ENCODE measurements around the gene SLC39A1. TPM values are rescaled to one million over a fixed set of nuclear protein-coding genes. Genes with fewer than 3 reads are reported as not detected.
"Not testable (repeated sequence)": the region's sequence is repeated elsewhere in the genome, so short reads cannot be mapped to it uniquely, and the experiment has no call there.

Gene SLC39A1
- polyA plus RNA-seq, 3 donors = 77.5 to 81.4 (median 80.6) TPM

DNA sequence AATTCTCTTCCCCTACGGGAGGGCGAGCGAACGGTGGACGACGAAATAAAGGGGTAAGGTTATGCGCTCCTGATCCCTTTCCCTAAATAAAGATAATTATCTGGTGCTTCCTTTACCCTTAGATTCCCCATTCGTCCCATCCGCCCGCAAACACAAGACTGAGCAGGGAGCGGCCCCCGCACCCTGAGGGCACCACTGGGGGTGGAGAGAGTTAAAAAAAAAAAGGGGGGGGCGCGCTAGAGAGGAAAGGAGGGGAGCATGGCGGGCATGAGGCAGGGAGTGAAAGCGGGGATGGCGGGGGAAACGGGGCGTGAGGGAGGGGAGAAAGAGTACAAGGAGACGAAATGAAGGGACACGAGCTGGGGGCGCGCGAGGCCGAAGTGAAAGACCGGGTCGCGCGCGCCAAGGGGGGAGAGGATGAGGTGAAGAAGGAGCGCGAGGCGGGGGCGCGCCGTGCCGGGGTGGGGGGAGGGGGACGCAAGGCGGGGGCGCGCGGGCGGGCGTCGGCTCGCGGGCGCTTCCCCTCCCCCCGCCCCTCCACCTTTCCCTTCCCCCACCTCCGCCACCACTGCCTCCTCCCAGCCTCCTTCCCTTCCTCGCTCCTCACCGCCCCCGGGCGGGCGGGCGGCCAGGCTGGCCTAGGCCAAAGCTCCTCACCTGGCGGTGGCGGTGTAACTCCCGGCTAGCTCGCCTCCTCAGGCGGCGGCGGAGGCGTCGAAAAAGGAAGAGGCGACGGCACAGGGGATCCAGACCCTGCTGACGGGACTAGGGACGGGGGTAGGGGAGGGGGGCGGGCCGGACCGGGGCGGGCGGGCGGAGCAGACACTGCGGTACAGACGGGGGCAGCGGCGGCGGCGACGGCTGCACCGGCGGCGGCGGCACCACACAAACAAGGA is 41.0 kb downstream of the SLC39A1 start:
- DNase-seq (ENCODE audit: extremely low read depth in 1 of 11, low read depth in 9 of 11, low spot score in 4 of 11) = peak in 4 of 11 donors; percentile 18 to 53 (median 32)

DNA sequence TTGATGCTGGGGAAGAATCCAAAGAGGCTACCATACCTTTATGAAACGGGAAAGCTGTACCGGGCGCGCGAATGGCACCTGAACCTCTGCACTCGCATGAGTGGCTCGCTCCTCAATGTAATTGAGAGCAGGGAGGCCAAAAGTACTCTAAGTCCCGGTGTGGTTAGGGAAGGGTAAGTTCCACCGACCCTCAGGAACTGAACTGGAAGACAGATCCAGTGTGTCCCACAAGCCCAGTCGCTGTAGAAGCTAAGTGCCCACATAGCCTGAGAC is 41.6 kb downstream of the SLC39A1 start:
- DNase-seq (ENCODE audit: extremely low read depth in 1 of 11, low read depth in 9 of 11, low spot score in 4 of 11) = peak in 3 of 11 donors; percentile 8 to 21 (median 18)

DNA sequence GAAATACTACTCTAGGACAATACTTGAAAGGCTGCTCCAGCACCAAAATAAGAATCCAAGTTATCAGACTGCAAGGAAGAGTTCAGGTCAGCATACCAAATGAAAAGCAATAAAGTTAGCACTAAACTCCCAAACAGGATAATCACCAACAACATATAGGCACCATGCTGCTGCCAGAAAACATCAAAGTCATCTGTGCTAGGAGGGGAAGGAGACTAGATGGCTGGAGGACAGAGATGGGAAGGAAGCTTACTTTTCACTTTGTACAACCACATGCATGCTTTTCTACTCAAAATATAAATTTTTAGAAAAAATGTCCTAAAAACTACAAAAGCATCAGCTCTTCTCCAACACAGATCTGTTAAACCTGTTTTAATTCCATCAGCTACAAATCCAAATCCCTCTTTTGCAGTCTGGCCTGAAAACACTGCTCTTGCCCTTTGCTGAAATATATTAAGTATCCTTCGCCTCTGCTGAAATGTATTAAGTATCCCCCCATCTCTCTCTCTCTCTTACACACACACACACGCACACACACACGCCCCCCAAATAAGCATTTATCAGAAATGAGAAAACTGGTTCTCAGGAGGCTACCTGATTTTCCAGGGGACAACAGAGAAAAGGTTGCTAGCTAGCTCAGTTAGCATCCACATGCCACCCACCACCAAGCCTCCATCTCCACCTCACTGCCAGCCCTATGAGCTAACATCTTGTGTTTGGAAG is 42.1 kb downstream of the SLC39A1 start:
- no peak for DNase-seq (ENCODE audit: extremely low read depth in 1 of 11, low read depth in 9 of 11, low spot score in 4 of 11)

DNA sequence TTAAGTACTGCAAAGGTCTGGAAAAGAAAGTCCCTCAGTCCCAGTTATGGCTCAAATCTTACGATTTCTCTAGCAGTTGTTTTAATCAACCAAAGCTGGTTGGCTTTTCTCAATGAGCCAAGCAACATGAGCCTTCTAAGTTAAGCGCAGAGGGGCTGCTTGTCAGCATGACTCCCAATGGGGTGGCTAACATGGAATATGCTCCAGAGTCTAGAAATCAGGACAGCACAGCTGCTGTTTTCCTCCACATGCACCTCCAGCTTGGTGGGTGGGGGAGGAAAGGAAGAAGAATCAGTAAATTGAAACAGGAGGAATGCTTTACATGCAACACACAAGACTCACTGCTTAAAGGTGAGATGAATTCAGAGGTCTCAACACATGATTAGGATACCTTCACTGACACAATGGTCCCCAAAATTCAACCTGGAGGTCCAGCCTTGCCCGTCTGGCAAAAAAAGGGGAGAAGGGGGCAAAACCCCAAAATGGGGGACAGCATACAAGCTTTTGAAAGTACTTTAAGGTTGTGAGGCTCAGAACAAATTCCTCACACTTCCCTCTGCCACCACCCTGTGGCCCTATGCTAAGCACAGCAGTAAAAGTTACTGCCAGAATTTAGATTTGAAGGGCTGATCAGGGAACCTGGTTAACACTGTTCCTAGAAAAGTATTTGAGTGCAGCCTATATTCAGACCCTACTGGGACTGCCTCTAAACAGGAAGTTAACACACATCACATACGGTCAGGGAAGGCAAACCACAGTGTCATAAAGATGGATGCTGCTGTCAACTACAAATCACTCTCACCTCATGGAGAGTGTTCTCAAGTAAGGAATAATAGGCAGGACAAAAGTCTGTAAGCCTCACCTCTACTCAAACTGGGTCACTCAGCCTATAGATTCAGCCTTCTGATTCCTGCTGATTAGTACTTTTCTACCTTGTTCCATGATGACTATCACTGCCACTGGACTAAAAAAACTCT is 43.2 kb downstream of the SLC39A1 start:
- DNase-seq (ENCODE audit: extremely low read depth in 1 of 11, low read depth in 9 of 11, low spot score in 4 of 11) = peak in 1 of 11 donors; percentile 13

DNA sequence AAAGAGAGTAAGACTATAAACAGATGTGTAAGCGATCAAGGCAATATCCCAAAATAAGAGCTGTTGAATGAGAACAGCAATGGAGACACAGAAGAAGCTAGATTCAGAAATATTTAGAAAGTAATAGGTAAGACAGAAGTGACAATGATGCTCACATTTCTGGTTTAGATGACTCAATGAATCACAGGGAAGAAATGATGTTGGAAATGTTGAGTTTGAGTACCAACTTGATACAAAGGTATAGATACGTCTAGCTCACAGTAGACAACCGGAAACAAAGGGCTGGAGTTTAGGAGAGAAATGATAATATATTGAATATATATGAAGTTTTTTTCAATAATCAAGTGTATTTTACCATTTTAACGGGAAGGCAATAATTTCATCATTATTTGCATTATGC is 47.0 kb downstream of the SLC39A1 start:
- DNase-seq (ENCODE audit: extremely low read depth in 1 of 11, low read depth in 9 of 11, low spot score in 4 of 11) = no peak

DNA sequence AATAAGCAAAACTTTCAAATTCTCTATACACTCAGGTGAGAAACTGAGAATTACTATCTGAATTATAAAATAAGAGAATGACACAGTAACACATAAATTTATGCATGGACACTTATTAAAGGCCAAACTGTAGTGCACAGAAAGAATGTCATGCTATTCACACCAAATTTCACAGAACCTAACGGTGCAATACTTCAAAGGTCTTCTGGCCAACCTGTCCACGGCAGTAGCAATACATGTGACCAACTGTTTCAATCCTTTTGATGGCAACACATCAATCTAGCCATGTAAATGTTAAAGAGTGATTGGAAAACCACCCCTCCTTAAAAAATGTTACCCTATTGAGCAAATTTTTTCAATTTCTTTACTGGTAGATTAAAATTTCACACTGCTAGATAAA is 51.0 kb downstream of the SLC39A1 start:
- DNase-seq (ENCODE audit: extremely low read depth in 1 of 11, low read depth in 9 of 11, low spot score in 4 of 11) = no peak

DNA sequence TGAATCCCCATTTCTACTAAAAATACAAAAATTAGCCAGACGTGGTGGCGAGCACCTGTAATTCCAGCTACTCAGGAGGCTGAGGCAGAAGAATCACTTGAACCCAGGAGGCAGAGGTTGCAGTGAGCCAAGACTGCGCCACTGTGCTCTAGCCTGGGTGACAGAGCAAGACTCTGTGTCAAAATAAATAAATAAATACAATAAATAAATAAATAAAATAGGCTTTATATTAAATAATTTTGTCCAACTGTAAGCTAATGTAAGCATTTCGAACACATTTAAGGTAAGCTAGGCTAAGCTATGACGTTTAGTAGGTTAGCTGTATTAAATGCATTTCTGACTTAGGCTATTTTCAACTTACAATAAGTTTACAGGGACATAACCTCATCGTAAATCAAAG is 52.8 kb downstream of the SLC39A1 start:
- not testable (repeated sequence) for DNase-seq (ENCODE audit: extremely low read depth in 1 of 11, low read depth in 9 of 11, low spot score in 4 of 11)

Other genes starting within 250 kb of the SLC39A1 start
- 100 to 1,000 TPM; 105 to 155 (median 107) TPM for gene INTS3, start 235.5 kb downstream of the SLC39A1 start, polyA plus RNA-seq (ENCODE audit: insufficient read length in 3 of 3)
- 10 to 100 TPM; 35.4 to 43.3 (median 40.5) TPM for gene SLC27A3, start 188.1 kb downstream of the SLC39A1 start, polyA plus RNA-seq (ENCODE audit: insufficient read length in 3 of 3)
- 10 to 100 TPM; 29.5 to 35.2 (median 29.6) TPM for gene GATAD2B, start 40.6 kb downstream of the SLC39A1 start, polyA plus RNA-seq (ENCODE audit: insufficient read length in 3 of 3)
- 10 to 100 TPM; 30.8 to 49.8 (median 41.8) TPM for gene DENND4B, start 16.8 kb downstream of the SLC39A1 start, polyA plus RNA-seq (ENCODE audit: insufficient read length in 3 of 3)
- 10 to 100 TPM; 34.9 to 56.5 (median 41.7) TPM for gene CRTC2, start 4.9 kb downstream of the SLC39A1 start, polyA plus RNA-seq (ENCODE audit: insufficient read length in 3 of 3)
- gene CREB3L4, start 4.4 kb upstream of the SLC39A1 start, polyA plus RNA-seq (ENCODE audit: insufficient read length in 3 of 3) = 10 to 100 TPM; 32.4 to 46.2 (median 34.4) TPM
- gene JTB, start 14.1 kb upstream of the SLC39A1 start, polyA plus RNA-seq (ENCODE audit: insufficient read length in 3 of 3) = 100 to 1,000 TPM in 2 of 3 donors, 10 to 100 TPM in 1; 93.3 to 106 (median 105) TPM
- gene RAB13, start 22.8 kb upstream of the SLC39A1 start, polyA plus RNA-seq (ENCODE audit: insufficient read length in 3 of 3) = 100 to 1,000 TPM; 162 to 175 (median 170) TPM
- gene RPS27, start 27.2 kb upstream of the SLC39A1 start, polyA plus RNA-seq (ENCODE audit: insufficient read length in 3 of 3) = 1,000 to 10,000 TPM; 2,539 to 3,295 (median 3,294) TPM
- gene NUP210L, start 191.5 kb upstream of the SLC39A1 start, polyA plus RNA-seq (ENCODE audit: insufficient read length in 3 of 3) = under 1 TPM; 0.04 to 0.18 (median 0.17) TPM
- 100 to 1,000 TPM; 269 to 295 (median 275) TPM for gene TPM3, start 228.6 kb upstream of the SLC39A1 start, polyA plus RNA-seq (ENCODE audit: insufficient read length in 3 of 3)
- gene CFAP141, start 242.8 kb upstream of the SLC39A1 start, polyA plus RNA-seq (ENCODE audit: insufficient read length in 3 of 3) = not detected